HL-60 (cell line): ENCODE data around the gene SPAG4.

Experiments used
- CTCF ChIP-seq: IDR thresholded peaks from one replicate; pipeline ENCODE4 v1.5.1; 2011; ENCODE audit warnings: low read length, control low read depth, inconsistent platforms; ENCODE audit not compliant: insufficient read depth
- POLR2AphosphoS5 ChIP-seq: IDR thresholded peaks from 2 replicates; pipeline ENCODE4 v1.6.1; 2012; ENCODE audit warnings: low read depth

GRCh38 chr20:35595456-35595855 is 20.2 kb upstream of the SPAG4 start:
- TF ChIP-seq CTCF = no peak
- TF ChIP-seq POLR2AphosphoS5 = no peak
